Jurkat, Clone E6-1 (cell line): ENCODE data around the gene RASGEF1C.
"Not testable (repeated sequence)": the region's sequence is repeated elsewhere in the genome, so short reads cannot be mapped to it uniquely, and the experiment has no call there.

ENCODE experiments used
- DNase-seq: peaks from one replicate; pipeline ENCODE4 v3.0.0-alpha.2; 2011; ENCODE audit warnings: low read depth, low spot score
- H3K4me3 ChIP-seq: 2 replicates; pipeline ENCODE4 v1.5.1; 2011; ENCODE audit warnings: mild to moderate bottlenecking, low read length, control low read depth, moderate library complexity

The RASGEF1C gene

DNA sequence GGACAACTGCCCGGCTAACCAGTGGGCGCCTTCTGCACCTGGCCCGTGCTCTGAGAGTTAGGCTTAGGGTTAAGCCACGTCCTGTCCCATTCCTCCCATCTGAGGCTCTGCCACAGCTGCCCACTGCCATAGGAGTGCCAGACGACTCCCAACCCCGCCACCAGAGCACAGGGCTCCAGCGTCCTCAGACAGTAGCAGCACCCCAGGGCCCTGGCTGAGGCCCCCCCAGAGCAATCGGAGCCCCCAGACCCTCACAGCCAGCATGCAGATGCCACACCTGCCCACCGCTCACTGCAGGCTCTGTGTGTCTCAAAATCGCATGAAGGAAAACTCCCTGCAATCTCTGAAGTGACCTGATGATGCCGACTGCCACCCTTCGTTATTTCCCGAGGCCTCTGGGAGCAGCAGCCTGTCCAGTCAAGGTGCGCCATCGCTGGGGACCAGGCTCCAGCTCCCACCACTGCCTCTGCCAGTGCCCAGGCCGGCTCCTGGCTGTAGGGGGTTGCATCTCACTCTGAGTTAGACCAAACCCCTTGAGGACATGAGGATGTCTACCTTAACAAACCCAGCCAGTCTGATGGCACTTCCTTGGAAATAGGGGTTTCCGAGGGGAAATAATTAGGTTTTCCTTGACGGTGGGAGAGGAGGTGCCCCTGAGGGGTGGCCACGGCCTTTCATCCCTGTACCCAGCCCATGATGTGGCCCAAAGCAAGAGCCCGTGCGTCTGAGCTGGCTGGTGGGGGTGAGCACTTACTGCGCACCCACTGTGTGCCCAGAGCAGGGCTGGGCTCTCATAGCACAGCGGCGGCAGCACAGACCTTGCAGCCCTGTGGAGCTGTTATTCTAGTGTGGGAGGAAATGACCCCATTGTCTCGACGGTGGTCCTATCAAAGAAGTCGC lies 79.5 kb downstream of the RASGEF1C start:
- no peak for DNase-seq
- H3K4me3 ChIP-seq: no peak overlapping the region

DNA sequence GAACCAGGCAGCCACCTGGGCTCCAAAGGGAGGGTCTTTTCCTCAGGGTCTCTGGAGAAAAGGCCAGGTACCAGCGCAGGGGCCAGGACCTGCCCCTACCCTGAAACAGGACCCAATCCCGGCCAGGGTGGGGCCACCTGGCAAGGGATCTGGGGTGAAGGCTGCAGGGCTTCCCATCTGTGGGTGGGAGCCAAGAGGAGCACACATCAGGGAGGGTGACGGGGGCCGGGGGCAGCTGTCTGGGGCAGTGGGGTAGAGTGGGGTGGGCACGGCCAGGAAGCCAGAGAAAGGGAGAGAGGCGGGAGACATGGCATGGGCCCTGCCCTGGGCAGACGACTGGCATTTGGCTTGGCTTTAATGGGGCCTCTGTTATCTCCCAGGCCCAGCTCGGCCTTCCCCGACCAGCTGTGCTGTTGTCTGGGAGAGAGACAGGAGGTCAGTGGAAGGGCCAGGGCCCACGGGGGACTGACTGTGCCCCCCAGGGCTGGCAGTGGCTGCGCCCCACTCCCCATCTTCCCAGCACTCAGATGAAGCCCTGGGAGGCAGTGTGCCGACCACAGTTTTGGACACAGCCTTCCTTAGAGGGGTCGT lies 80.2 kb downstream of the RASGEF1C start:
- no peak for DNase-seq
- H3K4me3 ChIP-seq: no peak overlapping the region

DNA sequence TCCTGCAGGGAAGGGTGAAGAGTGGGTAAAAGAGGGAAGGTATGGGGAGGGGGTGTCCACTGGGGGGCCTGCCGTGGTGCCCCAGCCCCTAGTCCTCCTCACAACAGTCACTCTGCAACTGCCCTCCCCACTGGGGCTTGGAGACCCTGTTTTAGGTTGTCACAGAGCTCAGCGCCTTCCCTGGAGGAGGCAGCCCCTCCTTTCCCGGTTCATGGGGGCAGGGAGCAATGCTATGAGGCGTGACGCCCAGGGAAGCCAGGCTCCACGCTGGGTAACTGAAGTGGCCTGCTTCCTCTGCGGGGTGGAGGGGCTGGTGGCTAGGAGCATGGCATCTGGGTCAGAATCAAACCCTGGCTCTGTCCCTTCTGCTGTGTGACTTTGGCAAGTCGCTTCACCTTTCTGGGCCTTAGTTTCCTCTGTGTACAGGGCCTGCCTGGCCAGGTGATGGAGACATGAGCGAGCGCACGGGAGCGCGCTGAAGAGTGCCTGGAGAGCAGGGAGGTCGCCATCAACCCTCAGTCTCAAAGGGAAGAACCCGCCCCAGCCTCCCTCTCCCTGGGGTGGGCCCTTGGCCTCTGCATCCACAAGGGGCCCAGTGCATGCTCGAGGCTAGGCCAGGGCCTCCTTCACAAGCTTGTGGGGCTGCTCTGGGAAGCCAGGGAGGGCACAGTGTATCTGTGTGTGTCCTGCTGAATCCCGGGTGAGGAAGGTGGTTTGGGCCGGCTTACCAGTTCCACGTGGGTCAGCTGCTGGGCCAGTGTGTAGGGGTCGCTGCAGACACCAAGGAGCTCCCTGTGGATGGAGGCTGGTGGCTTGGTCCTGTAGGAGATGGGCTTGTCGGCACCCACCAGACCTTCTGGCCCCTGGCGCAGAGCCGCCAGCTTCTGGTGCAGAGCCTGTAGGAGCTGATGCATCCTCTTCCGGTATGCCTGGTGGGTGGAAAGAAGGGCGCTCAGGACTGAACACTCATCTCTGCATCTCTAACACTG lies 81.0 kb downstream of the RASGEF1C start:
- no peak for DNase-seq
- no peak overlapping the region for H3K4me3 ChIP-seq

DNA sequence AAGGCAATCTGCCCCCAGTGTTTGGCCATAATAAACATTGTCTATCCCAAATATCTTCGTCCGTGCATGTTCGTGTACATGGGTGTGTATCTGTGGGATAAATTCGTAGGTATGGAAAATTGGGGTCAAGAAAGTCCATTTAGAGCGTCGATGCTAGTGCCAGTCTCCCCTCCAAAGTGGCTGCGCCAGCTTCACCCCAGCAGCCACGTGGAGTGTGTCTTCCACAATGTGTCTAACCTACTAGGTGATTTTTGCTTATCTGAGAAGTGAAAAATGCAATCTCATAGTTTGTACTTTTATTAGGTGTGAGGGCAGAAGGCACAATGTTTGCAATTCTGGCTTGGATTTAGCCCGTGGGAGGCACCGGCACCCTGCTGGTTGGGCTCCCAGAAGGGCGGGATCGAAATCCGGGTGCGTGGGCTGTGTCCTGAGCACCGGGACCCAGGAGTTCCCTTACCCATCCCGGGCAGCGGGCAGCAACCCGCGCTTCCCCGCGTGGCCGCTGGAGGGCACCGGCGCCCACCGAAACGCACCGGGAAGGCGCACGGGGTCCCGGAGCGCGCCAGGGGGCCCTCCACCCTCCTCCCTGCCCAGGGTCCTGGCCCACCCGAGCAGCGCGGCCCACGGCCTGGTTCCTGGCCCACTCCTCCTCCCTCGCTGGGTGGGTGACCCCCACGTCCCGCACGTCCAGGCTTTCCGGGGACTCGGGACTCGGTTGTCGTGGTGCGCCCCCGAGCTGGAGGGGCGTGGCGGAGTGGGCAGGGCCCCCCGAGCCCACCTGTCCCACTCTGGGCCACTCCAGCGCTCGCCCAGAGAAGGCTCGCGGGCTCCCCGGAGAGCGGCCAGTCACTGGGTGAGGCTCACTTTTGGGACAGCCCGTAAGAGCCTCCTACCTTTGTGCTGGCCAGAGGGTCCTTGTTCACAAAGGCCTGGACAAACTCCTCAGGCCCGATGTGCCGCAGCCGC lies 82.0 kb downstream of the RASGEF1C start:
- no peak overlapping the region for H3K4me3 ChIP-seq
- DNase-seq: no peak

DNA sequence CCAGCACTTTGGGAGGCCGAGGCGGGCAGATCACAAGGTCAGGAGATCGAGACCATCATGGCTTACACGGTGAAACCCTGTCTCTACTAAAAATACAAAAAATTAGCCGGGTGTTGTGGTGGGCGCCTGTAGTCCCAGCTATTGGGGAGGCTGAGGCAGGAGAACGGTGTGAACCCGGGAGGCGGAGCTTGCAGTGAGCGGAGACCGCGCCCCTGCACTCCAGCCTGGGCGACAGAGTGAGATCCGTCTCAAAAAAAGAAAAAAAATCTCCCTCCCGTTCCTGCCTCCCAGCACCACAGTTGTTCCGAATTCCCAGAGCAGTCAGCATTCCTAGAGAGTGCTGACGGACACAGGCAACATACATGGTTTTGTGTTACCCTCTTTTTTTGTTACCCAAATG lies 82.9 kb downstream of the RASGEF1C start:
- not testable (repeated sequence) for DNase-seq

DNA sequence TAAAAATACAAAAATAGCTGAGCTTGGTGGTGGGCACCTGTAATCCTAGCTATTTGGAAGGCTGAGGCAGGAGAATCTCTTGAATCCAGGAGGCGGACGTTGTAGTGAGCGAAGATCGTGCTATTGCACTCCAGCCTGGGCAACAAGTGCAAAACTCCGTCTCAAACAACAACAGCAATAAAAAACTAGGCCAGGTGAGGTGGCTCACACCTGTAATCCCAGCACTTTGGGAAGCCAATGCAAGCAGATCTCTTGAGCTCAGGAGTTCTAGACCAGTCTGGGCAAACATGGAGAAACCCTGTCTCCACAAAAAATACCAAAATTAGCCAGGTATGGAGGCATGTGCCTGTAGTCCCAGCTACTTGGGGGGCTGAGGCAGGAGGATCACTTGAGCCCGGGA lies 84.3 kb downstream of the RASGEF1C start:
- H3K4me3 ChIP-seq, DNase-seq: not testable (repeated sequence)

More for the DNA sequence above, 82.9 kb downstream of the RASGEF1C start:
- not testable (repeated sequence) for H3K4me3 ChIP-seq

DNA sequence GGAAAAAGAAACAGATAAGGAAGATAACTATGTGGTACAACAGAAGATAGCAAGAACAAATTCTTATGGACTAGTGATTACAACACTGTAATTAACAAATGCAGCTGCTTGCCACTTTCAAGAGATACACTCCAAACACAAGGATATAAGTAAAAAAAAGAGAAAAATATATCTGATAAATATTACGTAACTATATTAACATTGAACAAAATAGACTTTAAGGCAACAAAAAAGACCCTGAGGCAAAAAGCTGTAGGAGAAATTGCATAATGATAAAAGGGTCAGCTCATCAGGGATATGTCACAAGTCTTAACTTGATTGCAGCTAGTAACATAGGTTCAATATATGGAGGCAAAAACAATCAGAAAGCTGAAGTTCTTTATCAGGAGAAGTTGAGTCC lies 86.1 kb downstream of the RASGEF1C start:
- no peak overlapping the region for H3K4me3 ChIP-seq
- no peak for DNase-seq

DNA sequence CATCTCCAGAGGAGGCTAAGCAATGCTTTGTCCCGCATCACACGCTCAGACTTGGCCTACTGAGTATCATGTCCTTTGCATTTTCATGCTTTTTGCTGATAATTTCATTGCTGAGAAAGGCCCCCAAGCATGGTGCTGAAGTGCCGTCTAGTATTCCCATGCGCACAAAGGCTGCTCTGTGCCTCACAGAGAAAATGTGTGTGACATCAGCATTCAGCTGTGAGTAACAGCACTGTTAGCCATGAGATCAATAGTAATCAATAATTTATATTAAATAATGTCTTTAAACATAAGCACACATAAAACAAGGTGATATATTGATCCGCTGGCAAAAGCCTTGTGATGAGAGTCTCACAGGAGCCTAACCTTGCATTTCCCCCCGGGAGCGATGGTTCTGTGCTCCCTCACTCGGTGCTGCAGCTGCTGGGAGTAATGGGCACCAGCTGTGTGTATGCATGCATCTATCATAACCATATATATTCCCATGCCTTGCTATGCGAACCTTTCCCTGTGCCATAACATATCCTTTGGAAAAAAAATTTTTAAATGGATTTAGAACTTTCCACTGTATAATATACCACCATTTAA lies 87.1 kb downstream of the RASGEF1C start:
- H3K4me3 ChIP-seq: no peak overlapping the region
- no peak for DNase-seq

DNA sequence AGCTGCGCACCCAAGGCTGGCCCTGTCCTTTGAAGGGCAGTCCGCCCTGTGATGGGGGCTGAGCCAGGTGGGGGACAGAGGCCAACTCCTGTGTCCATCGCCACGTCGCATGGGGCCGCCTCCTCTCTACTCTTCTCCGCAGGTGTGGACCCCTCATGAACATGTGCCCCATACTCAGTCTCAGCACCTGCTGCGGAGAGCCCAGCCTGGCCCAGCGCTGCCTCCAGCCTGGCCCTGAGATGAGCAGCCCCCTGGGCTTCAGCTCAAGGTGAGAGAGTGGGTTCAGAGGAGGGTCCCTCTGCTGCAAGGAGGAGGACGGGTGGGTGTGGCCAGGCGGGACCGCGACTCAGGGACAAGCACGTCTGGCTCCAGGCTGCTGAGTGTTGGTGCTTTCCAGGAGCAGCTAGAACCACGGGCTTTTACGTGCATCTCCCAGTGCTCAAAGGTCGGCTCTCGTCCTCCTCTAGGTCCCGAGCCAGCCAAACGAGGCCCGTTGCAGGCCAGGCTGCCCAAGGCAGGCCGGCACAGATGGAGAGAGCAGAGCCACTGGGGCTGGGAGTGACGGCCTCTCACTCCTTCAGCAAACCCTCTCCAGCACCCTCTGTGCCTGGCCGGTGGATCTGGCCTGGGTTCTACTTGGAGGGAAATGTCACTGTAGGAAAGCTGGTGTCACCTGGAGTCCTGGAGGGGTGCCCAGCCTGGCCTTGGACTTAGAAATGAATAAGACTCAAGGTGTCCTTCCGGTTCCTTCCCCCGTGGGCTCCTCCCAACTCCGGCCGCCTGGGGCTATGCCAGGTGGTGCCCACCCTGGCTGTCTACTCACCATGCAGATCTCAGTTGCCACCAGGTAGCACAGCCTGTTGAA lies 88.5 kb downstream of the RASGEF1C start:
- DNase-seq: no peak
- H3K4me3 ChIP-seq: no peak overlapping the region

DNA sequence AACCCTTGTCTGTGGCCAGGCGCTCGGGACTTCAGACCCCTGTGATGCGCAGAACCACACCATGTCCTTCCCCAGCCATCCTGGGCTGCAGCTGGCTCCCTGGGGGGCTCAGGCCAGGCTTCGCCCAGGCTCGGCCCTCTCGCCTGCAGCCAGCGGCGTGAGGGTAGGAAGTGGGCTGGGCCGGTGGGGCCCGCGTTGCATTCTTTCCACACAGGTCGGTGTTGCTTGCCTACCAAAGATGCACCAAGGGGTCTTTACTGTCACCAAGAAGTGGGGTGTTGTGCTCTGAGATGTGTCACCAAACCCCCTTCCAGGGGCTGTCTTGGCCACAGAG lies 89.1 kb downstream of the RASGEF1C start:
- DNase-seq: no peak
- no peak overlapping the region for H3K4me3 ChIP-seq

DNA sequence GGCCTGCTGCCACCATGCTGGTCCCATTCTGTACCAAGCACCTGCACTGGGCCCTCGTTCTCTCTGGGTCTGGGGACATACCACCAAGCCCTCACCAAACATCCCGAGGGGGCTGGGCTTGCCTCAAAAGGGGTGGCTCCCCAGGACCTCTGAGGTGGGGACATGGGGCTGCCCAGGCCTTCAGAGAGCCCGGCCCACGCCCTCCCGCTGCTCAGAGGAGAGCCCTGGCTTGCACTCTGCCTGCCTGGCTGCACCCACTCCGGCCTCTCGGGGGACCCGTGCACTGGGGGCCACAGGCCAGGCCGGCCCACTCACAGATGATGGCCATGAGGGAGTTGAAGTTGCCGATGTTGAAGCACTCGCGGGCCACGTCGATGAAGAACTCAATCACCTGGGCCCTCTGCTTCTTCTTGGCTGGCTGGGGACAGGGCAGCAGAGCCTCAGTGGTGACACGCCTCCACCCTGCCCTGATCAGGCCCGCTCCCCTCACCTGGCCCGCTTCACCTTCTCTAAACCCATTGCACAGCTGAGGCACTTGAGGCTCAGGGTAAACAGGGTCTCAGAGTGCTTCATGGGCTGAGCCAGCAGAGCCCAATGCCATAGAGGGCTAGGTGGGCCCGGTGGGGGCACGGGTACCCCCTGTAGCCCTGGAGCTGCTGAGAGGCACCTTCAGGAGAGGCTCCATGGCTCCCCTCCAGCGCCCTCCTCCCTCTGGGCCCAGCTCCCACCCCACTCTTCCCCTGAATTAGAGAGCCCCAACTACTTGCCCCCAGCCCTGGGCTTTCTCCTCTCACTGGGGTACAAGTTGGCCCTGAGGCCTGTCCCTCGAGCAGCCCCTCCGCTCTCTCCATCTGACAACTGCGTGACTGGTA lies 89.7 kb downstream of the RASGEF1C start:
- no peak for DNase-seq

DNA sequence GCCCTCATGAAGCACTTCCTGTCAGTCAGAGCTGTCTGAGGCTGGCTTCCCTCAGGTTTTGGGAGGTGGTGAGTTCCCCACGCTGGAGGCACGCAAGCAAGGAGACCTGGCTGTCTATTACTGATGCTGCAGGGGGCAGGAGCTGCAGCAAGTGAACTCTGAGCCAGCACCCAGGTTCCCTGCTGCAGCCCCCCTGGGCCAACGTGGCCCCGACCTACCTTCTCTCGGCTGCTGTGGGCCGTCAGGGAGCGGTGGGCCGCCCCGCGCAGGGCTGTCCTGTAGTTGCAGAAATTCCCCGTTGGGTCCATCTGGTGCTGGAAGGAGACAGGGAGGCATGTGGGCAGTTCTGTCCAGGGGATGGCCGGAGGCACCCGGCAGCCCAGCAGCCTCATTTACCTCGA lies 90.6 kb downstream of the RASGEF1C start:
- DNase-seq: no peak
- no peak overlapping the region for H3K4me3 ChIP-seq

More for the DNA sequence above, 89.7 kb downstream of the RASGEF1C start:
- no peak overlapping the region for H3K4me3 ChIP-seq

DNA sequence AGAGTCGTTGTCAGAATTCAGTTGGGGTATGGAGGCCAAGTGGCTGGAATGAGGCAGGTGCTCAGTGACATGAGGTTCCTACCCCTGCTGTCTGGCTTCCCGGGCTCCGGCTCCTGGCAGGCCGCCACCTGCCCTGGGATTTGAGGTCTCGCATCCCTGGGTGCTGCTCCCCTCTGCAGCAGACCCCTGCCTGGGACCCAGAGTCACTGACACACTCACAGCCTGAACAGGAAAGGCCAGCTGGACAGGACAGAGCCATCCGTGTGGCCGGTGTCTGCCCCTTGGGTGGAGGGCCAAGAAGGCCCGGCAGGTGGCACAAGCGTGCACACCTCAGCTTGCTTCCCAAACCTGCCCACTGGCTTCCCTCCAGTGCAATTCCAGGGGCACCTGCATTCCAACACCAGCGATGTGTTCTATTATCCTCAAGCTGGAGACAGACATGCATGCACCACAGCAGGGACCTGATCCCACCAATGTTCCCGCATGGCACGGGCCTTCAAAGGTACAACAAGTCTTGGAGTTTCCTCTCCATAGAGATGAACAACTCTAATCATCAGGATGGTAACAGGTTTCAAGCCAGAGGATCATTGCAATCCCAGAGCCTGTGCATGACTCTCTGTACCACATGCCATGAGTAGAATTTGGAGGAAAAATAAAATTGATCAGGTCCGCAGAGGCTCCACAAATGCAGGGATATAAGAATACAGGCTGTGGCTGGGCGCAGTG lies 91.8 kb downstream of the RASGEF1C start:
- no peak for DNase-seq

DNA sequence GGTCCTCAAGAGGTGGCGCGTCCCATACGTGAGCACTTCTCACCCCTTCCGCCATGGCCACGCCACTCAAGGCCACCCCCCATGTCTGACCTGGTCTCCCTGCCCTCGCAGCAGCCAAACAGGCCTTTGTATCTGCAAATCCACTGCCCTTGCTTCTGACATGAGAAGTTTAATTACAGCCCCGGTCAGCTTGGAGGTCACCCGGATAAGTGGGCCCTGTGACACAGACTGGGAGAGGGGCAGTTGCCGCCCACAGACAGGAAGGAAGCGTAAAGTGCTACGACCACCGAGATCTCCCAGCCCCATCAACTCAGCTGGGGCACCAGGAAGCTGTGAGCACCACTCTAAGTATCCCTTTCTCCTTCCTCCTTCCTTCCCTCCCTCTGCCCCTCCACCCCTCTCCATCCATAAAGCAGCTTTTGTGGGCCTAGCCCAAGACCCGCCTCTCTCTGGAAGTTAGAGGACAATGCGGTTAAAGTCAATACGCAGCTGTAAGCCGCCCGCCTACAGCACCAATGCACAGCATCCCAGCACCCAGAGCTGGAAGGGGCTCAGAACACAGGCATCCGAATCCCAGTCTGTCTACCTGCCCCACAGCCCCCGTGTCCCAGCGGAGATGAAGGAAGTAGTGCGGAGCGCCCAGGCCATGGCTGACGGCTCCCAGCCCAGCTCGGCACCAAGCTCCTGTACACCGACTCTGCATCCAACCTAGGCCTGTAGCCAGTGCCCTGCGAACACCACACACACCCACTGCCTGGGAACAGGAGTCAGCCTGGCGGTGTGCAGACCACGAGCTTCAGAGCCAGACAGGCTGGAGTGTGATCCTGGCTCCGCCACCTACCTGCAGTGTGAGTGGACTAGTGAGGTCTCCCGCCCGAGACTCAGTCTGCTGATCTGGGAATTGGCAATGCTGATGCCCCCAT lies 92.7 kb downstream of the RASGEF1C start:
- H3K4me3 ChIP-seq: no peak overlapping the region
- no peak for DNase-seq

More for the DNA sequence above, 91.8 kb downstream of the RASGEF1C start:
- H3K4me3 ChIP-seq: no peak overlapping the region
